Measurements from ENCODE around the gene TBL1XR1.
A peak's percentile ranks its signal among the peaks of the same experiment; 100 is the strongest.
"Not testable (repeated sequence)": the region's sequence is repeated elsewhere in the genome, so short reads cannot be mapped to it uniquely, and the experiment has no call there.

Gene TBL1XR1

GRCh38 chr3:177141471-177141870, 55.8 kb downstream of the TBL1XR1 start:
- no peak for DNase-seq (ENCODE audit: low spot score)

GRCh38 chr3:177139220-177139619, 58.1 kb downstream of the TBL1XR1 start:
- not testable (repeated sequence) for DNase-seq (ENCODE audit: low spot score)

- DNase-seq (ENCODE audit: low spot score) = no peak
These were observed 59.2 kb downstream of the TBL1XR1 start for GRCh38 chr3:177137774-177138705.

GRCh38 chr3:177136741-177137140, 60.5 kb downstream of the TBL1XR1 start:
- no peak for DNase-seq (ENCODE audit: low spot score)

GRCh38 chr3:177135841-177136492, 61.3 kb downstream of the TBL1XR1 start:
- DNase-seq (ENCODE audit: low spot score) = no peak

- no peak for DNase-seq (ENCODE audit: low spot score)
These were observed 62.5 kb downstream of the TBL1XR1 start for GRCh38 chr3:177134816-177135210.

GRCh38 chr3:177133860-177134815, 63.1 kb downstream of the TBL1XR1 start:
- no peak for DNase-seq (ENCODE audit: low spot score)

- no peak for DNase-seq (ENCODE audit: low spot score)
These were observed 65.2 kb downstream of the TBL1XR1 start for GRCh38 chr3:177131927-177132636.

- no peak for DNase-seq (ENCODE audit: low spot score)
These were observed 70.3 kb downstream of the TBL1XR1 start for GRCh38 chr3:177127008-177127407.

GRCh38 chr3:177126015-177126773, 71.1 kb downstream of the TBL1XR1 start:
- DNase-seq (ENCODE audit: low spot score) = no peak

GRCh38 chr3:177124882-177125281, 72.4 kb downstream of the TBL1XR1 start:
- DNase-seq (ENCODE audit: low spot score) = no peak

GRCh38 chr3:177123822-177124221, 73.5 kb downstream of the TBL1XR1 start:
- no peak for DNase-seq (ENCODE audit: low spot score)

GRCh38 chr3:177122183-177122856, 75.0 kb downstream of the TBL1XR1 start:
- no peak for DNase-seq (ENCODE audit: low spot score)

GRCh38 chr3:177119829-177120228, 77.5 kb downstream of the TBL1XR1 start:
- no peak for DNase-seq (ENCODE audit: low spot score)

- no peak for DNase-seq (ENCODE audit: low spot score)
These were observed 83.0 kb downstream of the TBL1XR1 start for GRCh38 chr3:177114253-177114652.

GRCh38 chr3:177111541-177111949, 85.7 kb downstream of the TBL1XR1 start:
- peak; percentile 43 for DNase-seq (ENCODE audit: low spot score)

- DNase-seq (ENCODE audit: low spot score) = no peak
These were observed 86.4 kb downstream of the TBL1XR1 start for GRCh38 chr3:177110895-177111294.

GRCh38 chr3:177110386-177110785, 86.9 kb downstream of the TBL1XR1 start:
- no peak for DNase-seq (ENCODE audit: low spot score)

GRCh38 chr3:177109688-177110330, 87.5 kb downstream of the TBL1XR1 start:
- DNase-seq (ENCODE audit: low spot score) = no peak

GRCh38 chr3:177108648-177109047, 88.6 kb downstream of the TBL1XR1 start:
- no peak for DNase-seq (ENCODE audit: low spot score)

Data from D341Med (cell line).